Measurements from ENCODE around the gene SORCS1. TPM values are rescaled to one million over a fixed set of nuclear protein-coding genes. Genes with fewer than 3 reads are reported as not detected.

Gene SORCS1
- total RNA-seq, 1 experiment from 2014 or later = 1.7 TPM

- Histone ChIP-seq H2BK12ac (ENCODE audit: insufficient read length, low read depth, low read length) (no peak overlapping the region), H3K18ac (ENCODE audit: insufficient read length, low read depth, low read length) (no peak overlapping the region), H2BK20ac (ENCODE audit: low read depth, low read length, poor library complexity, severe bottlenecking) (no peak overlapping the region), H3K27ac (ENCODE audit: insufficient read length, low read depth, low read length) (no peak overlapping the region), H2AK5ac (ENCODE audit: insufficient read length, low read length) (no peak overlapping the region), H2BK5ac (ENCODE audit: insufficient read length, low read length) (no peak overlapping the region), H4K8ac (replicated peaks; ENCODE audit: insufficient read length, low read depth, low read length) (no peak overlapping the region), H3K9ac (ENCODE audit: extremely low read depth, insufficient read length, low read length) (no peak overlapping the region), H3K79me1 (ENCODE audit: insufficient read depth, low read depth, low read length, poor library complexity, severe bottlenecking) (no peaks in the 10 kb centered on the region), H3K14ac (ENCODE audit: insufficient read depth, low read length) (no peak overlapping the region), H4K91ac (ENCODE audit: insufficient read length, low read depth, low read length) (no peak overlapping the region), H3T11ph (ENCODE audit: low read length) (no peak overlapping the region), H4K5ac (ENCODE audit: insufficient read length, low read depth, low read length) (no peak overlapping the region), H3K23ac (ENCODE audit: insufficient read length, low read depth, low read length) (no peak overlapping the region), H4K20me1 (ENCODE audit: control insufficient read depth, insufficient read depth, insufficient read length) (no peaks in the 10 kb centered on the region), H2BK120ac (ENCODE audit: low read depth, low read length, poor library complexity, severe bottlenecking) (no peak overlapping the region), H3K27me3 (ENCODE audit: insufficient read depth, low read length) (no peaks in the 10 kb centered on the region), H3K56ac (ENCODE audit: insufficient read length, low read depth, low read length) (no peak overlapping the region), H3K4ac (ENCODE audit: low read depth, low read length) (no peak overlapping the region), H3K4me2 (ENCODE audit: insufficient read depth, insufficient read length, low read length) (no peak overlapping the region), H3K4me1 (ENCODE audit: insufficient read depth, low read length) (no peaks in the 10 kb centered on the region), H3K23me2 (ENCODE audit: insufficient read length, low read depth, low read length, poor library complexity, severe bottlenecking) (no peaks in the 10 kb centered on the region), H2AFZ (ENCODE audit: low read length) (no peak overlapping the region), H3K79me2 (ENCODE audit: insufficient read depth, low read length) (no peaks in the 10 kb centered on the region), H2BK15ac (ENCODE audit: low read depth, low read length) (no peak overlapping the region), H3K9me3 (ENCODE audit: control insufficient read depth, low read depth, low read length) (no peaks in the 10 kb centered on the region)
- no CpG with 5 or more reads among the region's 1 CpG for WGBS (ENCODE audit: extremely low coverage, insufficient read length, low lambda C conversion rate)
- no peak for DNase-seq
- H3K27ac Mint-ChIP-seq = peak overlapping the region in 1 of 3 experiments; percentile 71; a peak in 2 of 7 replicates
- TF ChIP-seq CTCF (conservative IDR thresholded peaks at IDR 0.05) = no peak
- H3K4me1 Mint-ChIP-seq = peaks cover 19% of the 10 kb centered on the region in 2 experiments
- H3K36me3 Mint-ChIP-seq (ENCODE audit: insufficient read depth in 1 of 3, low read depth in 3 of 3) = no peaks in the 10 kb centered on the region
- no peak overlapping the region for H3K4me3 Mint-ChIP-seq
- no peaks in the 10 kb centered on the region for H3K9me3 Mint-ChIP-seq
- H3K27me3 Mint-ChIP-seq (ENCODE audit: low read depth) = no peaks in the 10 kb centered on the region
Observed at GRCh38 chr10:106832846-106833245, 331.7 kb downstream of the SORCS1 start.

All from H9 (cell line).